PFSK-1 (cell line): Measurements from ENCODE around the gene KLHDC4.

ENCODE experiments used
- FOXP2 ChIP-seq: optimal IDR thresholded peaks from 2 replicates; pipeline ENCODE3; 2011; ENCODE audit warnings: borderline replicate concordance, control low read depth, inconsistent platforms; ENCODE audit not compliant: insufficient read depth; ENCODE audit errors: extremely low read length, extremely low read depth
- POLR2AphosphoS5 ChIP-seq: IDR thresholded peaks from 2 replicates; pipeline ENCODE4 v1.6.1; 2012; ENCODE audit warnings: low read depth, mild to moderate bottlenecking, control low read depth, low read length, moderate library complexity
- REST ChIP-seq, 2 experiments: IDR thresholded peaks; 2 replicates each; pipeline versions ENCODE4 v1.6.1 to v1.8.0; 2011 to 2012; ENCODE audit warnings: low read depth in 2 of 2, low read length in 2 of 2, control low read depth in 1 of 2, inconsistent platforms in 1 of 2, mild to moderate bottlenecking in 1 of 2, moderate library complexity in 1 of 2; ENCODE audit not compliant: insufficient read depth in 1 of 2
- SIN3A ChIP-seq: IDR thresholded peaks from 2 replicates; pipeline ENCODE4 v1.6.1; 2012; ENCODE audit warnings: mild to moderate bottlenecking, low read length, moderate library complexity, borderline replicate concordance; ENCODE audit not compliant: insufficient read depth
- TAF1 ChIP-seq: IDR thresholded peaks from 2 replicates; pipeline ENCODE4 v1.6.1; 2012; ENCODE audit warnings: low read length, control low read depth, borderline replicate concordance; ENCODE audit not compliant: insufficient read depth

The KLHDC4 gene

DNA sequence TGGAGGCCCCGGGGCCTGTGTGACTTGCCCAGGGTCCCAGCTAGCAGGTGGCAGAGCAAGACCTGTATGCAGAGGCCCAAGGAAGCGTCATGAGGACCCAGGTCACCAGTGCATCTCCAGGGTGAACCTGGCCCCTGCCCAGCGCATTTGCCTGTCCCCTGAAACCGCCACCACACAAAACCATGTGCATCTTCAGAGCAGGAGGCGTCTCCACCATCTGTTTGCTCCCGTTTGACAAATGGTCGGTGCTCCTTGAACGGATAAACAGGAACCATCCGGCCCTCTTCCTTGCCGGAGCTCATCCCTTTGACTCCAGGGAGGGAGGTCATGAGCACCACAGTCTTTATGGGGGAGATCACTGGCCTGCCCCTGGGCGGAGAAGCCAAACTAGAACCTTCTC is 101.0 kb downstream of the KLHDC4 start:
- TF ChIP-seq FOXP2 (no peak), REST (IDR thresholded peaks at IDR 0.05; ENCODE audit: insufficient read depth in 1 of 2, low read depth in 2 of 2, low read length in 2 of 2) (no peak), TAF1 (no peak), POLR2AphosphoS5 (no peak)

GRCh38 chr16:87662254-87663204 is 103.3 kb downstream of the KLHDC4 start:
- TF ChIP-seq SIN3A (no peak), POLR2AphosphoS5 (no peak), REST (IDR thresholded peaks at IDR 0.05; ENCODE audit: insufficient read depth in 1 of 2, low read depth in 2 of 2, low read length in 2 of 2) (no peak), FOXP2 (no peak), TAF1 (no peak)

DNA sequence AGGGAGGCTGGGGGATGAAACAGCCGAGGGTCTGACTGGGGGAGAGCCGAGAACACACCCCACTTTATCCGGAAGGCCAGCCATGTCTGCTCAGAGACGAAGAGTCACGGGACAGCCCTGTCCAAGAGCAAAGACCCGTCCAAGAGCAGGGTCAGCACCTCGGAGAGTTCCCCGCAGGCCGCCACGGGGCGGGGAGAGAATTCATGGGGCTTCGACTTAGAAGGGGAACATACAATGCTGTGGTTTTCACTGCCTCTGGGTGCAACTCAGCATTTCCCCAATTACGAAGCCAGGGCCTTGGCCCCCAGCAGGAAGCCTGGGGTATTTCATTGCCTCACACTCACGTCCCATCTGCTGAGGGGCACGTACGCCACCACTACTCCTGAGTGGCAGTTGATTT is 104.2 kb downstream of the KLHDC4 start:
- TF ChIP-seq REST (IDR thresholded peaks at IDR 0.05; ENCODE audit: insufficient read depth in 1 of 2, low read depth in 2 of 2, low read length in 2 of 2) (peak; percentile 94 to 97), POLR2AphosphoS5 (no peak)

GRCh38 chr16:87658564-87659225 is 107.1 kb downstream of the KLHDC4 start:
- TF ChIP-seq POLR2AphosphoS5 (no peak), SIN3A (no peak), REST (IDR thresholded peaks at IDR 0.05; ENCODE audit: insufficient read depth in 1 of 2, low read depth in 2 of 2, low read length in 2 of 2) (no peak), FOXP2 (no peak), TAF1 (no peak)
